ENCODE results near the gene ENDOU.

DNA sequence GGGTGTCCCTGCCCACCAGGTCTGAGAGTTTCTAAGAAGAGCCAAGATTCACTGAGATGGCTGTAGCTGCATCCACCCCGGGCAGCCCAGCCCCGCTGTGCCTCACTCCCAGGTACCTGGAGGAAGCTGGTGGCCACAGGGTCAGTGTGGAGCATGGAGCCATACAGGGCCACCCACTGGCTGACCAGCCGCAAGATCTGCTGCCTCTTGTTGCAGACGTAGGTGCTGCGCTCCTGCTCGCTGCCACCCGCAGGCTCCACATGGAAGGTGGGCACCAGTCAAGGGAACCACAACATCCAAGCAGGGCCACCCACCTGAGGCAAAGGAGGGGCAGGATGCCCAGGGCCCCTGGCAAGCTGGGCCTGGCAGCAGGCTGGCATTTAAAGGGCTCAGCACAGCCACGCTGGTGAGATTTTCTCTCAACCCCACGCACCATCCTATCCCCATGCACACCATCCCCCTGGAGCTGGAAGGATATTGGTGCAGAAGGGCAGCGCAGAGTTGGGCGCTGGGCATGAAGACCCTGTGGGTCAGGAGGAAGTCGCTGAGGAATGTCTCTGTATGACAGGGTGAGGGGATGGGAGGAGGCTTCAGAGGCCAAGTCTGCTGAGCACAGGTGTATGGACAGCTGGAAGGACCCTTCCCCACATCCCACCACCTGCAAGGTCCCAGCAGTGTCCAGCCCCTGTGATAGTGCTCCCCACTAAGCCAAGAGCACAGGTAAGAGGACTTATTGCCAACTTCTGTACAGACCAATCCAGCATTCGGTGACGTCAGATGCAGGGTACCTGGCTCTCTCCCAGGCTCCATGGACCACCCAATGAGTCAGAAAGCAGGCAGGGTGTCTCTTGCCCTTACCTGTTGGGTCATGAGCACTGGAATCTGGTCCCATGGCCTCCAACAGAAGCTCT is 22.6 kb upstream of the ENDOU start:
- TF ChIP-seq POLR2AphosphoS5 (IDR thresholded peaks at IDR 0.05) (no peak), POLR2A (IDR thresholded peaks at IDR 0.05) (no peak)

Data from upper lobe of left lung (tissue), 4 donors.